ENCODE data around the gene RPS6KA2.

RPS6KA2 gene

DNA sequence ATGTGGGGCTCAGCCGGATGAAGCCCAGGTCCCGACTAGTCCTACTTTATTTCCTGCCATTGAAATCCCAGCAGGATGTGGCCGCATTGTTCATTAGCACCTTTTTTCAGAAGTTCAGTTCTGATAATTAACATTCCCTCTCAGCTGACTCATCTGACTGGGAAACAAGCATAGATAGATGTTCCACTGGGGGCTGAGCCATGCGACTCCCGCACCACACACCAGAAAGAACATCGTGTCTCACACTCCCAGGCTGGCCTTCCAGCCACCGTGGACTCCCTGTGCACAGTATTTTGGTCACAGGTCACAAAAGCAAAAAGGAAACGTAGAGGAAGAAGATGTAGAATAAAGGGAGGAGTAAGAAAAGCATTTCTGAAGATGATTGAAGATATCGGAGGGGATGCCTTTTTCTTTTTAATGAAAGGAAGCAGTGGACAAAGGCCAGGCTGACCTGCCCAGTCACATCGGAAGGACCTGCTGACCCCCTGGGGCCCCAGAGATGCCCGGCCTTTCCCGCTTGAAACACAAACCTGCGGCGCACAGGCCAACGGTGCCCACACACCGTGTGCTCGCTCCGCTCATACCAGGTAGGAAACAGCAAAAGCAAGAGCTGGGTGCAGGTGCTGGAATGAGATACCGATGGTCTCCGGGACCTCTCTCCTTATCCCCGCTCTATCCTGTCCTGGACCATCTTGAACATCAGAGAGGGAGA, 11.8 kb downstream of the RPS6KA2 start:
- no peaks in the 10 kb centered on the region for H3K79me2 ChIP-seq (ENCODE audit: insufficient read depth, low read length)
- DNase-seq = no peak
- H3K4me3 ChIP-seq (ENCODE audit: low read depth in 1 of 2, low read length in 2 of 2) = no peak overlapping the region
- H3K4me1 ChIP-seq (ENCODE audit: insufficient read depth, low read length) = no peaks in the 10 kb centered on the region
- H3K9me3 ChIP-seq (ENCODE audit: insufficient read depth, low read length, severe bottlenecking) = no peaks in the 10 kb centered on the region
- no peak overlapping the region for H2AFZ ChIP-seq (ENCODE audit: low read depth, low read length)
- H3K4me2 ChIP-seq (ENCODE audit: insufficient read depth, low read length) = no peak overlapping the region
- no peaks in the 10 kb centered on the region for H3K36me3 ChIP-seq (ENCODE audit: insufficient read depth, low read length)
- H4K20me1 ChIP-seq (ENCODE audit: insufficient read depth, low read length) = 0 out of 2 replicates have a peak, but pooled peaks cover 3% of the 10 kb centered on the region
- H3K27me3 ChIP-seq (ENCODE audit: insufficient read depth, low read length, poor library complexity) = no peaks in the 10 kb centered on the region
- TF ChIP-seq, protein P1, sequence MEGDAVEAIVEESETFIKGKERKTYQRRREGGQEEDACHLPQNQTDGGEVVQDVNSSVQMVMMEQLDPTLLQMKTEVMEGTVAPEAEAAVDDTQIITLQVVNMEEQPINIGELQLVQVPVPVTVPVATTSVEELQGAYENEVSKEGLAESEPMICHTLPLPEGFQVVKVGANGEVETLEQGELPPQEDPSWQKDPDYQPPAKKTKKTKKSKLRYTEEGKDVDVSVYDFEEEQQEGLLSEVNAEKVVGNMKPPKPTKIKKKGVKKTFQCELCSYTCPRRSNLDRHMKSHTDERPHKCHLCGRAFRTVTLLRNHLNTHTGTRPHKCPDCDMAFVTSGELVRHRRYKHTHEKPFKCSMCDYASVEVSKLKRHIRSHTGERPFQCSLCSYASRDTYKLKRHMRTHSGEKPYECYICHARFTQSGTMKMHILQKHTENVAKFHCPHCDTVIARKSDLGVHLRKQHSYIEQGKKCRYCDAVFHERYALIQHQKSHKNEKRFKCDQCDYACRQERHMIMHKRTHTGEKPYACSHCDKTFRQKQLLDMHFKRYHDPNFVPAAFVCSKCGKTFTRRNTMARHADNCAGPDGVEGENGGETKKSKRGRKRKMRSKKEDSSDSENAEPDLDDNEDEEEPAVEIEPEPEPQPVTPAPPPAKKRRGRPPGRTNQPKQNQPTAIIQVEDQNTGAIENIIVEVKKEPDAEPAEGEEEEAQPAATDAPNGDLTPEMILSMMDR (IDR thresholded peaks at IDR 0.05; ENCODE audit: borderline replicate concordance, extremely low read depth, low read length, poor library complexity, severe bottlenecking) = no peak
- no peak for TF ChIP-seq EZH2 (IDR thresholded peaks at IDR 0.05; ENCODE audit: borderline replicate concordance, low read depth, low read length, severe bottlenecking)
- ATAC-seq (ENCODE audit: insufficient read depth, low read depth) = no peak
- H3K27ac ChIP-seq (ENCODE audit: low read length) = no peak overlapping the region
- no peak overlapping the region for H3K9ac ChIP-seq (ENCODE audit: low read depth, low read length)

DNA sequence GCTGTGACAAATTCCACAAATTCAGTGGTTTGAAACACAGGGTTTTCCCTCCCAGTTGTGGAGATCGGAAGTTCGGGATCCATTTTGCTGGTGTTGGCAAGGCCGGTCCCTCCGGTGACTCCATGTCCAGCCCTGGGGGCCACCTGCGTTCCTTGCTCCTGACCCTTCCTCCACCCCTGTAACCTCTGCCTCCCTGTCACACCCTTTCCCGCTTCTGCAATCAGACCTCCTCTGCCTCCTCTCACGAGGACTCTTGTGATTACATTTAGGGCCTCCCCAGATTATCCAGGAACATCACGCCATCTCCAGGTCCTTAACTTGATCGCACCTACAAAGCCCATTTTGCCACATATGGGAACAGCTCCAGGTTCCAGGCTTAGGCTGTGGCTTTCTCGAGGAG, 12.5 kb downstream of the RPS6KA2 start:
- H3K4me3 ChIP-seq (ENCODE audit: low read depth in 1 of 2, low read length in 2 of 2) = no peak overlapping the region
- no peaks in the 10 kb centered on the region for H3K9me3 ChIP-seq (ENCODE audit: insufficient read depth, low read length, severe bottlenecking)
- ATAC-seq (ENCODE audit: insufficient read depth, low read depth) (no peak), DNase-seq (no peak)
- no peaks in the 10 kb centered on the region for H3K36me3 ChIP-seq (ENCODE audit: insufficient read depth, low read length)
- H2AFZ ChIP-seq (ENCODE audit: low read depth, low read length) = no peak overlapping the region
- 0 out of 2 replicates have a peak, but pooled peaks cover 3% of the 10 kb centered on the region for H4K20me1 ChIP-seq (ENCODE audit: insufficient read depth, low read length)
- no peaks in the 10 kb centered on the region for H3K27me3 ChIP-seq (ENCODE audit: insufficient read depth, low read length, poor library complexity)
- H3K9ac ChIP-seq (ENCODE audit: low read depth, low read length) = no peak overlapping the region
- no peaks in the 10 kb centered on the region for H3K4me1 ChIP-seq (ENCODE audit: insufficient read depth, low read length)
- TF ChIP-seq EZH2 (IDR thresholded peaks at IDR 0.05; ENCODE audit: borderline replicate concordance, low read depth, low read length, severe bottlenecking) = no peak
- TF ChIP-seq, protein P1 (IDR thresholded peaks at IDR 0.05; ENCODE audit: borderline replicate concordance, extremely low read depth, low read length, poor library complexity, severe bottlenecking) = peak; percentile 11
- no peak overlapping the region for H3K4me2 ChIP-seq (ENCODE audit: insufficient read depth, low read length)
- H3K79me2 ChIP-seq (ENCODE audit: insufficient read depth, low read length) = no peaks in the 10 kb centered on the region
- no peak overlapping the region for H3K27ac ChIP-seq (ENCODE audit: low read length)

DNA sequence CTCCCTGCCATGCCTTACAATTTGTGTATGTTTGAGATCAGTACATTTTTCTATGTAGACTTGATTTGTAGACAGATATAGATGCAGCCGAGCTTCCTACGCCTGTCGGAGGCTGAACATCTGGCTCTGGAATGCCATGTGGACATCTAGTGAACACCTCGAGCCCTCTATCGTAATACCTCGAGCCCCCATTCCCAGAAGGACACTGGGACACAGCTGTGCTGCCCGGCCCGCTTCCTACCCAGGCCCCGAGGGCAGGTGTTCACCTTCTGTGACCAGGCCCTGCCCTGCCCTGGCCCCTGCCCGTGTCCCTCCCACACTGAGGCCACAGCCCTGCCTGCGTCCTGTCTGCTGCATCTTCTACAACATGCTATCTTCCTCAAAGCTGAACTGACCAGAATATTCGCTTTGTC, 12.9 kb downstream of the RPS6KA2 start:
- Histone ChIP-seq H3K9ac (ENCODE audit: low read depth, low read length) (no peak overlapping the region), H3K27ac (ENCODE audit: low read length) (no peak overlapping the region), H3K4me3 (ENCODE audit: low read depth in 1 of 2, low read length in 2 of 2) (no peak overlapping the region), H3K36me3 (ENCODE audit: insufficient read depth, low read length) (no peaks in the 10 kb centered on the region), H4K20me1 (ENCODE audit: insufficient read depth, low read length) (0 out of 2 replicates have a peak, but pooled peaks cover 3% of the 10 kb centered on the region), H3K4me2 (ENCODE audit: insufficient read depth, low read length) (no peak overlapping the region), H3K4me1 (ENCODE audit: insufficient read depth, low read length) (no peaks in the 10 kb centered on the region), H2AFZ (ENCODE audit: low read depth, low read length) (no peak overlapping the region), H3K9me3 (ENCODE audit: insufficient read depth, low read length, severe bottlenecking) (no peaks in the 10 kb centered on the region), H3K79me2 (ENCODE audit: insufficient read depth, low read length) (no peaks in the 10 kb centered on the region), H3K27me3 (ENCODE audit: insufficient read depth, low read length, poor library complexity) (no peaks in the 10 kb centered on the region)
- TF ChIP-seq EZH2 (IDR thresholded peaks at IDR 0.05; ENCODE audit: borderline replicate concordance, low read depth, low read length, severe bottlenecking) = no peak
- TF ChIP-seq, protein P1 (IDR thresholded peaks at IDR 0.05; ENCODE audit: borderline replicate concordance, extremely low read depth, low read length, poor library complexity, severe bottlenecking) = no peak
- no peak for ATAC-seq (ENCODE audit: insufficient read depth, low read depth)
- no peak for DNase-seq
